Endothelial cell of umbilical vein (primary cell): Measurements from ENCODE around the gene DYNC2H1. TPM values are rescaled to one million over a fixed set of nuclear protein-coding genes. Genes with fewer than 3 reads are reported as not detected.

Experiments used
- BruUV-seq: library from RNA; stranded (reverse); fragments of 400-500 nt; replicated peaks from 2 replicates; lab custom pipeline; 2021; lab: Mats Ljungman, UMichigan
- CTCF ChIA-PET: fragments of 300-600, 350-600 bp; sonication (Branson Sonifier 250); formaldehyde crosslinking; loops from one replicate; lab custom pipeline; 2021; ENCODE audit warnings: antibody characterized with exemption, inconsistent platforms; lab: Charles Lee
- POLR2A ChIA-PET: fragments of 300-600, 350-600 bp; sonication (Branson Sonifier 250); formaldehyde crosslinking; loops from one replicate; lab custom pipeline; 2021; ENCODE audit warnings: antibody characterized with exemption, inconsistent platforms; lab: Charles Lee
- DNase-seq: peaks from one replicate; pipeline ENCODE4 v3.0.0-alpha.2; 2011; ENCODE audit warnings: low read depth, low spot score
- FAIRE-seq: peaks from 2 replicates; lab custom pipeline; 2011; peaks lifted over from hg19 to GRCh38; lab: Jason Lieb, UNC
- H2AFZ ChIP-seq: 2 replicates; pipeline ENCODE4 v1.6.0; 2012; ENCODE audit warnings: low read depth, low read length, control low read depth, inconsistent platforms
- H3K27ac ChIP-seq: 2 replicates; pipeline ENCODE4 v1.5.1; 2011; ENCODE audit warnings: low read depth, mild to moderate bottlenecking, control low read depth, low read length, moderate library complexity; ENCODE audit not compliant: insufficient read depth
- H3K27me3 ChIP-seq, 2 experiments: 2 replicates each; pipeline versions ENCODE4 v1.6.0 to v1.6.1; 2011; ENCODE audit warnings: low read length in 2 of 2, mixed read lengths in 1 of 2; ENCODE audit not compliant: control insufficient read depth in 2 of 2, insufficient read depth in 2 of 2
- H3K36me3 ChIP-seq, 2 experiments: 2 replicates in 1 of 2; 3 replicates in 1 of 2; pipeline ENCODE4 v1.5.1; 2011; ENCODE audit warnings: low read length in 2 of 2, mild to moderate bottlenecking in 1 of 2, moderate library complexity in 1 of 2; ENCODE audit not compliant: control insufficient read depth in 2 of 2, insufficient read depth in 2 of 2; ENCODE audit errors: extremely low read depth in 1 of 2
- H3K4me1 ChIP-seq: 3 replicates; pipeline ENCODE4 v1.5.1; 2011; ENCODE audit warnings: mild to moderate bottlenecking, low read length; ENCODE audit not compliant: control insufficient read depth, insufficient read depth; ENCODE audit errors: extremely low read depth
- H3K4me2 ChIP-seq: 2 replicates; pipeline ENCODE4 v1.6.1; 2011; ENCODE audit warnings: low read length, control low read depth, mixed read lengths; ENCODE audit not compliant: insufficient read depth
- H3K4me3 ChIP-seq, 3 experiments: fragments of 200-600 bp in 1 of 3; sonication (generic), shearing (Covaris generic) in 1 of 3; replicated peaks in 1 of 3; 2 replicates each; pipeline ENCODE4 v1.5.1; 2011 to 2016; ENCODE audit warnings: control low read depth in 3 of 3, low read length in 3 of 3, mild to moderate bottlenecking in 2 of 3, inconsistent platforms in 1 of 3, low read depth in 1 of 3, moderate library complexity in 1 of 3; ENCODE audit not compliant: insufficient read depth in 1 of 3
- H3K79me2 ChIP-seq: 2 replicates; pipeline ENCODE4 v1.6.0; 2012; ENCODE audit warnings: low read length, inconsistent platforms; ENCODE audit not compliant: control insufficient read depth, insufficient read depth
- H3K9ac ChIP-seq: replicated peaks from 2 replicates; pipeline ENCODE3; 2011; ENCODE audit warnings: low read length, control low read depth; ENCODE audit not compliant: insufficient read depth; ENCODE audit errors: extremely low read depth
- H3K9me1 ChIP-seq: replicated peaks from 3 replicates; pipeline ENCODE4 v1.6.0; 2011; ENCODE audit warnings: mild to moderate bottlenecking, low read length; ENCODE audit not compliant: control insufficient read depth, insufficient read depth; ENCODE audit errors: extremely low read depth
- H3K9me3 ChIP-seq: replicated peaks from 2 replicates; pipeline ENCODE4 v1.5.1; 2012; ENCODE audit warnings: low read length, inconsistent platforms; ENCODE audit not compliant: control insufficient read depth, insufficient read depth
- H4K20me1 ChIP-seq: replicated peaks from 2 replicates; pipeline ENCODE3; 2011; ENCODE audit warnings: mild to moderate bottlenecking, low read length; ENCODE audit not compliant: control insufficient read depth, insufficient read depth; ENCODE audit errors: extremely low read depth
- CTCF ChIP-seq, 2 donors: IDR thresholded peaks; 1 replicate in 1 of 2; 2 replicates in 1 of 2; pipeline ENCODE4 v1.5.1; 2011; ENCODE audit warnings: low read length in 2 of 2, mild to moderate bottlenecking in 2 of 2, moderate library complexity in 2 of 2, control low read depth in 1 of 2, inconsistent platforms in 1 of 2, low read depth in 1 of 2; ENCODE audit not compliant: insufficient read depth in 1 of 2; ENCODE audit errors: extremely low read depth in 1 of 2
- GATA2 ChIP-seq: IDR thresholded peaks from 2 replicates; pipeline ENCODE4 v1.7.0; 2011; ENCODE audit warnings: low read depth, mild to moderate bottlenecking, moderate library complexity, mixed read lengths, low read length; ENCODE audit not compliant: insufficient read length, insufficient read depth
- MYC ChIP-seq: IDR thresholded peaks from one replicate; pipeline ENCODE4 v1.6.1; 2011; ENCODE audit warnings: mild to moderate bottlenecking, low read depth, low read length
- POLR2A ChIP-seq: IDR thresholded peaks from 2 replicates; pipeline ENCODE4 v1.6.1; 2012; ENCODE audit warnings: low read depth, mild to moderate bottlenecking, control low read depth, low read length
- POLR2AphosphoS5 ChIP-seq: IDR thresholded peaks from 2 replicates; pipeline ENCODE4 v1.6.1; 2012; ENCODE audit warnings: low read depth, mild to moderate bottlenecking, control low read depth, low read length, moderate library complexity; ENCODE audit not compliant: insufficient read depth
- dilution Hi-C: fragments of 300-500 bp; cut with MboI; formaldehyde crosslinking; loops from one replicate; pipeline ENCODE4 v1.15.0; 2019; ENCODE audit warnings: low sequenced_read_pairs; ENCODE audit not compliant: extremely low pct_ligation_motif_present
- intact Hi-C: fragments of 100-400 bp; cut with micrococcal nuclease; formaldehyde crosslinking; loops from one replicate; pipeline ENCODE4 v1.10.0; 2022
- polyA plus RNA-seq, 4 experiments: library from polyadenylated mRNA; depleted of rRNA in 3 of 4; stranded (reverse) in 3 of 4; unstranded in 1 of 4; fragments of >200 nt; gene quantifications; 2 replicates each; pipeline versions ENCODE4 v1.2.1 to v1.2.3, GENCODE V29; 2011 to 2012; ENCODE audit warnings: missing spikeins in 1 of 4
- total RNA-seq: library from RNA; stranded (reverse); gene quantifications from 2 replicates; pipeline ENCODE4 v1.2.3, GENCODE V29; 2021

The DYNC2H1 gene
- total and polyA plus RNA-seq, 2 donors (not counting 3 experiments of a cell fraction or from before 2014, with no cell fraction given), result 1.9 to 4.2 TPM

DNA sequence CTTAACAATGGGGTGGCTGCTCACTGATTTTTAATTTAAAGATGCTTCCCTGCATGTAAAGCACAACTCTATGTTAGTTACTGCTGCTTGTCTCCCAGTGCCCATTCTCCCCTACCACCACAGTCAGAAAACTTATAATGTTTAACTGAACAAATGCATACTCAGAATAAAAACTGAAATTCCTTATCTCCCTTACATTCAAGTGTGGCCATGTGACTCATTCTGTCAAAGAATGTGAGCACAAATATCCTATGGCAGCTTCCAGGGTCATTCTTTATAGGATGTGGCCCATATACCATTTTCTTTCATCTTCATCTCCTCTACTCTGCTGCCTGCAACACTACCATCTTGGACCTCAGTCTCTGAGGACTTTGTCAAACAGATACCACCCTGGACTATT lies 374.8 kb downstream of the DYNC2H1 start:
- intact Hi-C loops, result no loop called here
- POLR2A ChIA-PET, result no interaction called here
- no TSS peak for BruUV-seq

More for the DNA sequence above, 374.8 kb downstream of the DYNC2H1 start:
- CTCF ChIA-PET, result interaction anchor here (2.2 kb wide), 1 partner anchor 282 kb away, joined by 4 read pairs; no protein-coding TSS in a partner anchor
- no peaks in the 10 kb centered on the region for H4K20me1 ChIP-seq
- no peak overlapping the region for H3K9ac ChIP-seq
- TF ChIP-seq POLR2A, result no peak
- TF ChIP-seq CTCF (IDR thresholded peaks at IDR 0.05; ENCODE audit: extremely low read depth in 1 of 2, insufficient read depth in 1 of 2, low read depth in 1 of 2, low read length in 2 of 2), result no peak
- TF ChIP-seq GATA2, result no peak
- TF ChIP-seq MYC, result no peak
- no peak for TF ChIP-seq POLR2AphosphoS5
- H3K4me1 ChIP-seq, result no peaks in the 10 kb centered on the region
- dilution Hi-C loops, result no loop called here
- no peaks in the 10 kb centered on the region for H3K9me1 ChIP-seq
- DNase-seq (no peak), FAIRE-seq (no peak)
- no peaks in the 10 kb centered on the region for H3K36me3 ChIP-seq
- H3K79me2 ChIP-seq, result no peaks in the 10 kb centered on the region
- H3K4me2 ChIP-seq, result no peak overlapping the region
- H2AFZ ChIP-seq, result no peak overlapping the region
- H3K27ac ChIP-seq, result no peak overlapping the region
- no peak overlapping the region for H3K4me3 ChIP-seq
- no peaks in the 10 kb centered on the region for H3K9me3 ChIP-seq
- H3K27me3 ChIP-seq, result no peaks in the 10 kb centered on the region
